Spleen (tissue), 7 donors: ENCODE data around the gene PCSK7.

ENCODE experiments used
- POLR2A ChIP-seq, 3 donors: fragments of 450-650 bp; IDR thresholded peaks; one replicate each; pipeline ENCODE4 v1.5.1; 2017; ENCODE audit warnings: antibody characterized with exemption in 3 of 3, mild to moderate bottlenecking in 1 of 3
- POLR2AphosphoS5 ChIP-seq, 3 donors: sonication (generic); formaldehyde crosslinking; IDR thresholded peaks; one replicate each; pipeline ENCODE4 v1.5.1; 2017; ENCODE audit warnings: antibody characterized with exemption in 3 of 3
- TF ChIP-seq, protein P1 (sequence below), 11 experiments: fragments of 200-600 bp in 7 of 11; fragments of 450-650 bp in 4 of 11; sonication (generic) in 4 of 11; IDR thresholded peaks in 8 of 11; conservative IDR thresholded peaks in 3 of 11; 1 replicate in 7 of 11; 2 replicates in 4 of 11; pipeline versions ENCODE4 v1.4.0 to v1.8.0; 2016 to 2021; ENCODE audit warnings: antibody characterized with exemption in 11 of 11, inconsistent platforms in 4 of 11, mild to moderate bottlenecking in 1 of 11
- donor health status: DM: no; HTN: no; CAD: no; lungs with moderate emphysema.
- donor health status: DM: no; HTN: no; CAD: no.
- donor health status: DM: no; HTN: no; CAD: no.

DNA sequence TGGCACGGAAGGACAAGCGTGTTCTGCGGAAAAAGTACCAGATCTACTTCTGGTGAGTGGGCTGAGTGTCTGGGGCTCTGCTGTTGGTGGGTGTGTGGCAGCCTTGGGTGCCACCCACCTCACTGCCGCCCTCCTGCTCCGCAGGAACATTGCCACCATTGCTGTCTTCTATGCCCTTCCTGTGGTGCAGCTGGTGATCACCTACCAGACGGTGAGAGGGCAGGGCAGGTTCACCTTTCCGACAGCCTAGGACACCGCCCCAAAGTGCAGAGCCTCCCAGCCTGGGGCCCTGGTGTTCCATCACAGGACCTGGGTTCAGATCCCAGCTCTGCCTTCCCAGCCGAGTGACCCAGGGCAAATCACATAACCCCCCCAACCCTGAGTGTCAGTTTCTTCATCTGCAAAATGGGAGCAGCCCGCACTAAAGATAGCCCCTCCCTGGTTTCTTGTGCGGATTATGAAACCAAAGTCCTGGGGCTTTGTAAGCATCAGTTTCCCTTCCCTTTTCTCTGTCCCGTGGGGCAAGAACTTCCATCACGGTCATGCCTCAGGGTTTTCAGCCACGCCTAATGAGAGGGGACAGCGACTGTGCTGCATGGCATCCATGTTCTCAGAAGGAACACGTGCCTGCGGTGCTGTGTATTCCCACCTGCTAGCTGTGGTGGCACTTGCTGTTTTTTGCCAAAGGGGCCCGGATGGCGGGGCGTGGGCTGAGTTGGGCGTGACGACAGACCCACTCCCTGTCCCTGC lies 42.5 kb downstream of the PCSK7 start:
- TF ChIP-seq, protein P1, sequence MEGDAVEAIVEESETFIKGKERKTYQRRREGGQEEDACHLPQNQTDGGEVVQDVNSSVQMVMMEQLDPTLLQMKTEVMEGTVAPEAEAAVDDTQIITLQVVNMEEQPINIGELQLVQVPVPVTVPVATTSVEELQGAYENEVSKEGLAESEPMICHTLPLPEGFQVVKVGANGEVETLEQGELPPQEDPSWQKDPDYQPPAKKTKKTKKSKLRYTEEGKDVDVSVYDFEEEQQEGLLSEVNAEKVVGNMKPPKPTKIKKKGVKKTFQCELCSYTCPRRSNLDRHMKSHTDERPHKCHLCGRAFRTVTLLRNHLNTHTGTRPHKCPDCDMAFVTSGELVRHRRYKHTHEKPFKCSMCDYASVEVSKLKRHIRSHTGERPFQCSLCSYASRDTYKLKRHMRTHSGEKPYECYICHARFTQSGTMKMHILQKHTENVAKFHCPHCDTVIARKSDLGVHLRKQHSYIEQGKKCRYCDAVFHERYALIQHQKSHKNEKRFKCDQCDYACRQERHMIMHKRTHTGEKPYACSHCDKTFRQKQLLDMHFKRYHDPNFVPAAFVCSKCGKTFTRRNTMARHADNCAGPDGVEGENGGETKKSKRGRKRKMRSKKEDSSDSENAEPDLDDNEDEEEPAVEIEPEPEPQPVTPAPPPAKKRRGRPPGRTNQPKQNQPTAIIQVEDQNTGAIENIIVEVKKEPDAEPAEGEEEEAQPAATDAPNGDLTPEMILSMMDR (IDR thresholded peaks at IDR 0.05 in 8 of 11, conservative IDR thresholded peaks at IDR 0.05 in 3 of 11): no peak
- TF ChIP-seq POLR2AphosphoS5 (IDR thresholded peaks at IDR 0.05) (peak; percentile 67 to 77 (median 67)), POLR2A (IDR thresholded peaks at IDR 0.05) (no peak)
